Glutamatergic neuron (in vitro differentiated cells): ENCODE measurements around the gene MBNL3. TPM values are rescaled to one million over a fixed set of nuclear protein-coding genes. Genes with fewer than 3 reads are reported as not detected.

Source experiments
- DNase-seq: peaks from one replicate; pipeline ENCODE4 v3.0.0; 2022
- H3K27ac Mint-ChIP-seq: one replicate; pipeline ENCODE4 v1.8.0; 2020; ENCODE audit warnings: mild to moderate bottlenecking, mixed read lengths, inconsistent platforms; ENCODE audit not compliant: unreplicated experiment
- H3K27me3 Mint-ChIP-seq: one replicate; pipeline ENCODE4 v1.8.0; 2020; ENCODE audit warnings: mild to moderate bottlenecking, moderate library complexity, mixed read lengths, inconsistent platforms; ENCODE audit not compliant: unreplicated experiment
- H3K36me3 Mint-ChIP-seq: one replicate; pipeline ENCODE4 v1.8.0; 2020; ENCODE audit warnings: mild to moderate bottlenecking, mixed read lengths, inconsistent platforms; ENCODE audit not compliant: unreplicated experiment
- H3K4me1 Mint-ChIP-seq: one replicate; pipeline ENCODE4 v1.8.0; 2020; ENCODE audit warnings: mild to moderate bottlenecking, low read depth, mixed read lengths, inconsistent platforms; ENCODE audit not compliant: unreplicated experiment
- H3K4me3 Mint-ChIP-seq: one replicate; pipeline ENCODE4 v1.8.0; 2020; ENCODE audit warnings: mild to moderate bottlenecking, mixed read lengths, inconsistent platforms; ENCODE audit not compliant: unreplicated experiment
- H3K9me3 Mint-ChIP-seq: one replicate; pipeline ENCODE4 v1.8.0; 2020; ENCODE audit warnings: mild to moderate bottlenecking, moderate library complexity, mixed read lengths, inconsistent platforms; ENCODE audit not compliant: unreplicated experiment
- total RNA-seq: library from RNA; stranded (reverse); fragmentation: NEBNext Ultra II Directional; extraction: Animal tissue kit (Norgen Biotek cat#: 25700); gene quantifications from one replicate; pipeline ENCODE4 v1.2.1, GENCODE V29; 2021; ENCODE audit not compliant: unreplicated experiment
- TF ChIP-seq, protein P1 (sequence below): fragments of 200-600 bp; sonication (generic); IDR thresholded peaks from one replicate; pipeline ENCODE4 v1.5.0; 2021; ENCODE audit not compliant: partially characterized antibody, unreplicated experiment

The MBNL3 gene
- total RNA-seq, 1 donor from 2014 or later: 1.0 TPM

DNA sequence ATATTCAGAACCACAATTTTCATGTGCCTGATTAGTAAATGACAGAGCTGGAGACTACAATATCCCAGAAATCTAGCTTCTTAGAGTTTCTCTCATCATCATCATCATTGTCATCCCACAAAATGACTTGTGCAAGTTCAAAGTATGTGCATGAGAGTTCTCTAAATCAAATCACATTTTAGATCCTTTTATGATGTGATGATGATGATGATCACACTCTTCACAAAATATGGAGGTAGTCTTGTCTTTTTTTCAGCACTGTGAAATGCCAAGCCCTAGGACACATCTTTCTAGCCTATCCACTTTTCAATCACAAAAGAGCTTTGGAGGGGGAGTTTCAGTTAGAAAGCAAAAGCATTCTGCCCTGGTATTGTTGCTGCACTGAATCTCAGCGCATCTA is 7.4 kb downstream of the MBNL3 start:
- no peak for DNase-seq
- no peaks in the 10 kb centered on the region for H3K9me3 Mint-ChIP-seq
- no peaks in the 10 kb centered on the region for H3K36me3 Mint-ChIP-seq
- H3K27ac Mint-ChIP-seq: no peak overlapping the region
- peaks cover 2% of the 10 kb centered on the region for H3K4me1 Mint-ChIP-seq
- TF ChIP-seq, protein P1, sequence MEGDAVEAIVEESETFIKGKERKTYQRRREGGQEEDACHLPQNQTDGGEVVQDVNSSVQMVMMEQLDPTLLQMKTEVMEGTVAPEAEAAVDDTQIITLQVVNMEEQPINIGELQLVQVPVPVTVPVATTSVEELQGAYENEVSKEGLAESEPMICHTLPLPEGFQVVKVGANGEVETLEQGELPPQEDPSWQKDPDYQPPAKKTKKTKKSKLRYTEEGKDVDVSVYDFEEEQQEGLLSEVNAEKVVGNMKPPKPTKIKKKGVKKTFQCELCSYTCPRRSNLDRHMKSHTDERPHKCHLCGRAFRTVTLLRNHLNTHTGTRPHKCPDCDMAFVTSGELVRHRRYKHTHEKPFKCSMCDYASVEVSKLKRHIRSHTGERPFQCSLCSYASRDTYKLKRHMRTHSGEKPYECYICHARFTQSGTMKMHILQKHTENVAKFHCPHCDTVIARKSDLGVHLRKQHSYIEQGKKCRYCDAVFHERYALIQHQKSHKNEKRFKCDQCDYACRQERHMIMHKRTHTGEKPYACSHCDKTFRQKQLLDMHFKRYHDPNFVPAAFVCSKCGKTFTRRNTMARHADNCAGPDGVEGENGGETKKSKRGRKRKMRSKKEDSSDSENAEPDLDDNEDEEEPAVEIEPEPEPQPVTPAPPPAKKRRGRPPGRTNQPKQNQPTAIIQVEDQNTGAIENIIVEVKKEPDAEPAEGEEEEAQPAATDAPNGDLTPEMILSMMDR: no peak
- no peak overlapping the region for H3K4me3 Mint-ChIP-seq
- H3K27me3 Mint-ChIP-seq: no peaks in the 10 kb centered on the region

DNA sequence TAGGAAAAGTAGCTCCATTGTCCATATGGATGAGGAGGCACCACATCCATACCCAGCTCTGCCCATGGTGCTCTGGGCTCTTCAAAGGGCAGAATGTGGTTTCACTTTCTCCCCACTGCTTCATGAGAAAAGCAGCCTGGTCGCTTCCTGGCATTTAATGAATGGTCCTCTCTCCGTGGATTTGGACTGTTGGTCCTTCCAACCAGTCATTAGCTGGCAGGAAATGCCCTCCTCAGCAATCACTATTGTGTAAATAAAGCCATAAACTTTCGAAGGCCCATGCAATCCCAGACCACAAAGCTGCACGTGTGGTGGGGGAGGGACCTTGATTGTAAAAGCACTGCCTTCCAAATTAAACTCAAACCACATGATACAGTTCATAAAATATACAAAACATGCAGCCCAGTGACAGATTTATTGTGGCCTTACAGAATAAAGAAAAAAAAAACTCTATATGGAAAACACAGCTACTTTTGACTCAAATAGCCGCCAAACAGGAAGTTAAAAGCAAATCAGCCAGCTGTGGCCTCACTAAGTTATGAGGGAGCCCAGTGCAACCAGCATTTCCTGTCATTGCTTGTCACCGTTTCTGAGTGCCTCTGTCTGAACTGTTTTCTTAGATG is 8.1 kb downstream of the MBNL3 start:
- no peak overlapping the region for H3K4me3 Mint-ChIP-seq
- no peak overlapping the region for H3K27ac Mint-ChIP-seq
- H3K4me1 Mint-ChIP-seq: peaks cover 2% of the 10 kb centered on the region
- H3K27me3 Mint-ChIP-seq: no peaks in the 10 kb centered on the region
- no peak for DNase-seq
- TF ChIP-seq, protein P1: no peak
- H3K9me3 Mint-ChIP-seq: no peaks in the 10 kb centered on the region
- H3K36me3 Mint-ChIP-seq: no peaks in the 10 kb centered on the region

DNA sequence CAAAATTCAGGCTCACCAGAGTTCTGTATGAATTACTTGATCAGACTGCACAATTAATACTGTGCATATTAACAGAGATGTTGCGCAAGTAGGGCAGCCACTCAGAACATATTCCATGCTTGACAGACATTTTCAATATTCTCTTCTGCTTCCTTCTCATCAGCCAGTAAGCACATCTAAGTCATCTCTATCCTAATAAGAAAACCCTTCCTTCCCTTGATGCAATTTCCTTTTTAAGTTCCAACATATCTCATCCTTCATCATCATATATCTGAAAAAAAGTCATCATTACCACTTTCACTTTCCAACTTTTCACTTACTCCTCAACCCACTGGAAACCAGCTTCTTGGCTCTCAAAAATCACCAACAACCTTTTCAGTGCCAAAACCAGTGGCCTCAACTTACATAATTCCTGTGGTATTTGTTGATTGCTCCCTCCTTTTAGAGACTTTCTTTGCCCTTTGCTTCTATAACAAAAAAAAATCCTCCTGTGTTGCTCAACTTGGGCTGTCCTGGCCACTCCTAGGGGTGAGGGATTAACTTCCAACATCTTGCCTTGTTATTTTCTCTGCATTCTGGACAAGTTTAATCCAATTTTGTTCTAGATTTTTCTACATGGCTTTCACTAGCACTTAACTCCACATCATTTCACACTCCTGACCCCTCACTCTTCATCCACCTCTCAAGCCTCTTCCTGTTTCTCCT is 14.1 kb downstream of the MBNL3 start:
- Mint-ChIP-seq H3K9me3 (no peaks in the 10 kb centered on the region), H3K36me3 (no peaks in the 10 kb centered on the region)
- no peak for DNase-seq

DNA sequence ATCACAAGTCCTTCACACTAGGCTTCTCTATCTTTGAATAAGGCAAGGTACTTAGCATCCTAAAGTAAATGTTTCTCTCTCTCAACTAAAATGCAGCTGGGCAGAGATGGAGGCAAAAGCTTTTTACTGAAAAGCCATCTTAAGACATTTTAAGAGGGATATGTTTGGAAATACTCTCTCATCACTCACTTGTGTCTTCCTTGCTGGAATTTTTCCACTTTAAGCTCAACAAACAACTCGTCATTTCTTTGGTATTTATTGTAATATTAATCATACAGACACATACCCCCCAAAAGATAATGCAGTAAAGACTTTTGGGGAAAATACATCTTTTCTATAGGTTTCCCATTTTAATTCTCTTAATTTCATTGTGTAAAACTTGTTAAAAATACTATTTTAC is 16.4 kb downstream of the MBNL3 start:
- TF ChIP-seq, protein P1: no peak
- DNase-seq: no peak
- H3K4me1 Mint-ChIP-seq: no peaks in the 10 kb centered on the region
- no peak overlapping the region for H3K4me3 Mint-ChIP-seq
- no peaks in the 10 kb centered on the region for H3K9me3 Mint-ChIP-seq
- no peaks in the 10 kb centered on the region for H3K27me3 Mint-ChIP-seq
- H3K36me3 Mint-ChIP-seq: no peaks in the 10 kb centered on the region
- no peak overlapping the region for H3K27ac Mint-ChIP-seq

More for the DNA sequence above, 14.1 kb downstream of the MBNL3 start:
- TF ChIP-seq, protein P1: no peak
- no peak overlapping the region for H3K27ac Mint-ChIP-seq
- no peaks in the 10 kb centered on the region for H3K4me1 Mint-ChIP-seq
- no peak overlapping the region for H3K4me3 Mint-ChIP-seq
- H3K27me3 Mint-ChIP-seq: no peaks in the 10 kb centered on the region

DNA sequence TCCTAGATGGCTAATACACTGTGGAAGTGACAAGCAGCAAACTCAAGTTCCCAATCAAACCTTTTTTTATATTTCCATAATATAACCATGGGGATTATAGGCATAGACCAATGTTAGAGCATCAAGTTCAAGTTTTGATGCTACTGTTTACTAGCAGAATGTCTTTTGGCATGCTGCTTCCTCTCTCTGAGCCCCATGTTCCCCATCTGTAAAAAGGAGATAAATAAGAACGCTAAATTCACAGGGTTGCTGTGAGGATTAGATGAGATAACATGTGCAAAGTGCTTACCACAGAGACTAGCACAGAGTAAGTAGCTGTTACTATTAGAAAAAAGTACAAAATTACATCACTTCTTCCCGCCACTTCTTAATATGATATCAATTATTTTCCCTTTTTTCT is 18.0 kb downstream of the MBNL3 start:
- no peak overlapping the region for H3K27ac Mint-ChIP-seq
- no peaks in the 10 kb centered on the region for H3K27me3 Mint-ChIP-seq
- H3K4me1 Mint-ChIP-seq: no peaks in the 10 kb centered on the region
- H3K36me3 Mint-ChIP-seq: no peaks in the 10 kb centered on the region
- no peaks in the 10 kb centered on the region for H3K9me3 Mint-ChIP-seq
- H3K4me3 Mint-ChIP-seq: no peak overlapping the region
- TF ChIP-seq, protein P1: no peak
- no peak for DNase-seq
